GM20431 (cell line): ENCODE measurements around the gene MRNIP.

Experiments
- in situ Hi-C: fragments of 300-500 bp; cut with MseI, MboI; formaldehyde crosslinking; loops from one replicate; pipeline ENCODE4 v1.15.0; 2020; ENCODE audit warnings: low sequenced_read_pairs; ENCODE audit not compliant: unreplicated experiment

The MRNIP gene

GRCh38 chr5:179812135-179812825 is 46.3 kb downstream of the MRNIP start:
- in situ Hi-C loops: no loop called here

DNA sequence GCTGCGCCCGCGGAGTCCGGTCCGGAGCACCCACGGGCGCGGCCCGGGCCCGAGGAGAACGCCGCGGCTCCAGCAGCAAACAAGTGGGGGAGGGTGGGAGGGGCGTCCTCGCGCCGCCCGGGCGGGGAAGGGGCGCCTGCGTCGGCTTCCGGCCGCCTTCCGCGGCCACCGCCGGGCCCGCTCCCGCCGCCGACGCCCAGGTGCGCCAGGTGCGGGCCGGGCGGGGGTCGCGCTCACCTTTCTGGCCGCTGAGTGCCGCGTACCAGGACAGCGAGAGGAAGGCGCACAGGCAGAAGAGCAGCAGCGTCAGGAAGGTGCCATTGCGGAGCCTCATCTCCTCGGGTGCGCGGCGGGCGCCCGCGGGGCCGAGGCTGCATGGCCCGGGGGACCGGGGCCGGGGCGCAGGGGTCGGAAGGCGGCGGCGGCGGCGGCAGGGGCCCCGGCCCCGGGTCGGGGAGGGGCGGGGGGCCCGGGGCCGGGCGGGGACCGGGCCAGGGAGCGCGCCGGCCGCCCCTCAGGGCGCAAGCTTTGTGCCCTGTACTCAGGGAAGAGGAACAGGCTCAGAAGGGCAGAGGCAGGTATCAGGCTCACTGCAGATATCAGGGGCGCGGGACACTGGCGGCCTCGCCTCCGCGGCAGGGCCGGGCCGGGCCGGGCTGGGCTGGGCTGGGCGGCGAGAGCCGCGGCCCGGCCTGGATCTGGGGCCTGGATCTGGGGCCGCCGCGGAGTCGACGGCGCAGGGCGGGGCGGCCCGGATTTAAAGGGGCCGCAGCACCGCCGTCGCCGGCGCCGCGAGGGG is 52.2 kb downstream of the MRNIP start, which contains the start of gene MGAT4B:
MGAT4B (minus strand) TSS at position 617 of the 799 bp plus-strand sequence; CDS start at position 334, 283 bp downstream.
- in situ Hi-C loops: no loop called here

DNA sequence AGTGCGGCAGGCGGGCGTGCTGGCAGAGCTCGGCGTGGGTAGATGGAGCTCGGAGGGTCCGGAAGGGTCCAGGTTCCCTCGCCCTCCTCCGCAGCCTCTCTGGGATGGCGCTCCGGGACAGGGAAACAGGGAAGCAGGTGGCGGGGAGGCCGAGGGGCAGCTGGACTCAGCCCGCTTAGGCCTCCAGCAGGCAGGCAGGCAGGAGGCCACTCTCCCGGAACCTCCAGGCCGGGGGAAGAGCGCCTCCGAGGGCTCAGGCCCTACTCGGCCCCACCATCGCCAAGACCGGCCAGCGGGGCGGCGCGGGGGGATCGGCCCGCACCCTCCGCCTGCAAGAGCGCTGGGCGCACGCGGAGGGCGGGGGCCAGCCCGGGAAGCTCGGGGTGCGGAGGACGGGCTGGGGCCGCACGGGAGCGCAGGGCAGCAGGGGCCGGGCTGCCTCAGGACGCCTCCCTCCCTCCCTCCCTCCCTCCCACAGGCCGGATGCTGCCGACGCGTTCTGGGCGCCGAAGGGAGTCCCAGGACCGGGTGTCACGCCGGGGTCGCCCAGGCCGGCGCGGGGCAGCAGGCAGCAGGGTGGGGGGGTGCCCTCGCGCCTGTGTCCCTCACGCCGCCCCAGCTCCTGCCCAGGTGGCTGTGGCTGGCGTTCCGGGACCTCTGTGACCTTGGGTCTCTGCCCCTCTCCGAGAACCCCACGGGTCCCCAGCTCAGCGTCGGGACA is 52.9 kb downstream of the MRNIP start:
- in situ Hi-C loops: no loop called here

- in situ Hi-C loops: no loop called here
These were observed 53.5 kb downstream of the MRNIP start for GRCh38 chr5:179805070-179805528.

DNA sequence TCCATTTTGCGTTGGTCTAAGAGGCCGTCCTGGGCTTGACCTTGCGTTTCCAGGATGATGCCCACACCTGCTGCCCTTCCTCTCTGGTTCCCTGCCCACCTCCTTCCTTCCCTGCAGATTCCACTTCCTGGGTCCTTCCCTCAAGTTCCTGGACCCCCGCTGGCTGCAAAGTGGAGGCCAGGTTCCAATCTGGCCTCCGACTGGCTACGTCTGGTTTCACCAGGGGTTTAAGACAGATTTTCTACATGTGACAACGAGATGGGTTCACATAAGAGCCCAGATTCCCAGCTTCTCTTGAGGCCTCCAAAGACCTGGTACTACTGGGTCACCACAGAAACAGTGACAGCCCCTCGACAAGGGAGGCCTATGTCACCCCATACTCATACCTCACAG is 54.1 kb downstream of the MRNIP start:
- in situ Hi-C loops: no loop called here

DNA sequence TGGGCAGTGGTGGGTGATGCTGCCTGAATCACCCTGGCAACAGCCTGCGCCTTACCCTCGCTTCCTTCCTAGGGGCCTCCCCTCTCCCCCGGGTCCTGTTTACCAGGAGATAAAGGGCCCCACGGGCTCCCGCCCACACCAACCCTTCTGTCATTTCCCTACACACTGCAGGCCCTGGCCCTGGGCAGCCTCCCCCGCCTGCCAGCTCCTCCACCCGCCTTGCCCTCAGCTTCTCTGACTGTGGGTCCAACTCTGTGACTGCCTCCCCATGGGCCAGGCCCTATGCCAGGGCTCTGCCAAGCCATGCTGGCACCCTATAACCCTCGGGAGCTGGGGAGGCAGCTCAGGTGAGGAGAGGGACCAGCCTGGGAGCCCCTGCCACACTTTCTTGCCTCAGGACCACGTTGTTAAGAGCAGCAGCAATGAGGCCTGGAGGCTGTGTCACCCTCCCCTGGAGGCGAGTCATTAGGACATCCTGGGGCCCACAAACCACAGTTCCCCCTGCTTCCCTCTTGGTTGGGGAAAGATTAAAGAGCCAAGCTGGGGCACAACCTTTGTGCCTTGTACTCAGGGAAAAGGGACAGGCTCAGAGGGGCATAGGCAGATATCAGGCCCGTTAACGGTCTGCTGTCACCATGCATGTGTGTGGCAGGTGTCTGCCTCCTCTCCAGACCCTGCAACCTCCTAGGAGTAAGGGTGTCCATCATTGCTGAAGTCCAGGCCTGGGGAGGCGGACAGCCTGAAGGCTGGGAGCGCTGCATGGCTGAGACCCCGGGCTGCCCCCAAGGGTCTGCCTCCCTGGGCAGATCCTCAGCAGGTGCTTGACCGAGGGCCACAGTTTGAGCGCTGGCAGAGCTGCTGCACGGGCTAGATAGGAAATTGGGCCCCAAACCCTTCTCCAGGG is 54.7 kb downstream of the MRNIP start:
- in situ Hi-C loops: no loop called here

DNA sequence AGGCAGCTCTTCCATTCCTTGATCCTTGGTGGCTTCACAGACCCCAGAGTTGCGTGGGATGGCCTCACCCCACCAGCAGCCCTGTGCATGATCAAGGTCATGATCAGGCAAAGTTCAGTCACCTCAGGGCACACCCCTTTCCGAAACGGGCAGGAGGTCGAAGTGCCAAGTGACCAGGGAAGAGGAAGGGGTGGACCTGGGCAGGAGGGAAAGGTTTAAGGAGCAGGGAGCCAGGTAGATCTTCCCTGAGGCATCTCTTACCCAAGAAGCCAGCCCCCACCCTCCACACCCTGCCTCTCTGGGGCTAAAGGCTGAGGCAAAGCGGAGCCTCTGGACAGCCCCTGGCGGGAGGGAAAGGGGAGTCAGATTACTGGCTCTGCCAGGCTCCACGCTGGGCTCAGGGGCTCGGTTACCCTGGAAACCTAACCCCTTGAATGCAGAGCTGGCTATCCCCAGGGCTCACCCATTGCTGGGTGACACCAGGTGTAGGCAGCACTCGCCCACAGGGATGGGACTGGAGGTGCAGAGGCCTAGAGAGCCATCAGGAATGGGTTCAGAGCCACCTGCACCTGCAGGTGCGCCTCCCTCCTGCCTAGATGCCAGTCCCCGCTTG is 55.6 kb downstream of the MRNIP start:
- in situ Hi-C loops: no loop called here

DNA sequence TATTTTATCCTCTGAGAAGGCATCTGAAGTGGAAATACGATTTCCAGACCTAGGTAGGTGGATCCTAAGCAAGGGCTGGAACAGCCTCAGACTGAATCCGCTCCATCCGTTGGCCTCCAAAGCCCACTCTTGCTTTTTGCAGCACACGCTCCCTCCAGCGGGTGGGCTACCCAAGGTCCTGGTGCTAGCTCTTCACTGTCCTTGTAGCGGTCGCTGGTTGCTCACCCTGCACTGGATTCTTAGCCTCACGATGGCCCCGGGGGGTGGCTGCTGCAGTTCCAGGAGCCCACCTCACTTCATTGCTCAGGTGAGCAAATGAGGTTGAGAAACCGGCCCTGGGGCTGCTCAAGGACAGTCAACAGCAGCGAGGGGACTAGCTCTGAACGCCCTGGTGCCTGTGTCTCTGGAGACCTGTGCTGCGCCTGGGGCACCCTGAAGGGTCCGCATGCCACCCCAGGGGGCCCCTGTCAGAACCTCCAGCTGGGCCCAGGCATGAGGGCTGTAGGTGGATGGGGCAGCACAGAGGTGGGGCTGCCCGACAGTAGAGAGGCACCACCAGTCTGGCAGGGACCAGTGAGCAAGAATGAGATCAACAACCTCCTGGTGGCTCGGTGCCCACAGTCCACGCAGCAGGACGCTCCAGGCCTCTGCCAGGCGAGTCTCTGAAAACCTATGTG is 56.3 kb downstream of the MRNIP start:
- in situ Hi-C loops: no loop called here

DNA sequence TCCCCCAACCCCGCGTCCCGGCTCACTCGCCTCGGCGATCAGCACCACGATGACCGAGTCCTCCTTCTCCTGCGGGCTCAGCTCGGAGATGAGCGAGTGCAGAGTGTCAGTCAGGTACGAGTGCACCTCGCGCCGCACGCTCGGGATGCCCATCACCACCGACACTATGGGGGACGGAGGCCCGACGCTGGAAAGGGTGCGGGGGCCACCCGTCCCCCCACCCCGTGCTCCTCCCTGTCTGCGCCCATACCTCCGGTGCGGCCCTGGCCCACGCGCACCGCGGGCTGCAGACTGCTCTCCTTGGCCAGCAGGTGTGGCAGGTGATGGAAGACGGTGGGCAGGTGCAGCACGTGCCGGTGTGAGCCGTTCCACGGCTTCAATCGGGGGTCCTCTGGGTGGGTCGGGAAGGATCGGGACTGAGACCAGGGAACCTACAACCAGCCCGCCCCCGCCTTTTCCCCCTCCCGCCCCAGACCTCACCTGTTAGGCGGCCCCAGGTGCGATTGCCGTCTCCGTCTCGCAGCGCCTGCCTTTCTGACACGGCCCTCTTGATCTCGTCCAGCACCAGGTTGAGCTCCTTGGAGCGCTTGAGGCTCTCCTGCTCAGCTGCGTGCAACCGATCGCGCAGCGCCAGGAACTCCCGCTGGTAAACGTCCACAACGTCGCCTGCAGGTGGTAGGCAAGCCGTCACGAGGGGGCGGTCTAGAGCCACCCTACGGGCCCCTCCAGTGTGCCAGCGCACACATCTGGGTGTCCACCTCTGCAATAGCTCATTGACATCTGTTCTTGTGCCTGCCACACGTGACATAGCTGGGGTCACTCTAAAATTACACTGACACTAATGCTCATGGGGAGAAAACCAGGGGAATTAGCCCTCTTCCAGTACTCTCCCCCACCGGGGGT is 57.1 kb downstream of the MRNIP start:
- in situ Hi-C loops: no loop called here

DNA sequence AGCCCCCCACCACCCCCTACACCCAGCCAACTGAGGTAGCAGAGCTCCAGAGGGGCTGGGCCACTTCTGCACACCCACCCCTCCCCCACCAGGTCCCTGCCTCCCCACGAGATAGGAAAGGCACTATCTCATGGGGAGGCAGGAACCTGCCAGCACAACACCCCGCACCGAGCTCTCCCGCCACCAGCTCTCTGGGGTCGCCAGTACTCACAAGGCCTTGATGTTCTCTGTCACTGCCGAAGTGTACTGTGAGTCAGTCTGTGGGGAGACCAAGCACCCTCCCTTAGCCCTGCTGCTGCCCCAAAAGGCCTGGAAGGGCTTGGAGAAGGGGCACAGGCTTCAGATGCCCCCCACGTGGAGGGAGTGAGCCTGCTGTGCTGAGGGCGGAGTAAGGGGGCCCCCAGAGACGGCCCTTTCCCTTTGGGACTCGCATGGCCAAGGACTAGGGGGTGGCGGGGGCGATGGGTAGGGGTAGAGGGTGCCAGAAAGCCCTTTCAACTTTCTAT is 57.9 kb downstream of the MRNIP start:
- in situ Hi-C loops: no loop called here

DNA sequence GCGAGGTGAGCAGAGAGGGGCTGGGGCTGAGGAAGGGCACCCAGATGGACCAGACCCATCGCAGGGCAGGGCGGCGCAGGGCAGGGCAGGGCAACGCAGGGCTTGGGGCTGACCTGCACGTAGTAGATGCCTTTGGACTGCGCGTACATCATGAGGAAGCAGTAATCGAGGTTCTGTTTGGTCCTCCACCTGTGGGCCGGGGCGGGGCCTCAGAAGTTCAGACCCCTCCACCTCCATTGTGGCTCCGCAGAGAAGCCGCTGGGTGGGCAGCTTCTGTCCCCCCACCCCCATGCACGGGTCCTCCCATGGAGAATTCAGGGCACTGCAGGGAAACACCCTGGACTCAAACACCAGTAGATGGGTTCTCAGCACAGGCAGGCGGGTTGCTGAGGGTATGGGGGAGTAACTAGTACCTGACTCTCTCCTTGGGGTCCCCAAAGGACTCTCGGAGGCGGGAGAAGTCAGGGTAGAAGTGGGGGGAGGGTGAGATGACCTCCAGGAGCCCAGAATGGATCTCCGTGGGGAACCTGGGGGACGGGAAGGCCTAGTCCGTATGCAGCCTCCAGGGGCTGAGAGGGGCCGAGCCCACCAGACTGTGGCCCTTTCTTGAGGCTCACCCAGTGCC is 58.4 kb downstream of the MRNIP start:
- in situ Hi-C loops: no loop called here

DNA sequence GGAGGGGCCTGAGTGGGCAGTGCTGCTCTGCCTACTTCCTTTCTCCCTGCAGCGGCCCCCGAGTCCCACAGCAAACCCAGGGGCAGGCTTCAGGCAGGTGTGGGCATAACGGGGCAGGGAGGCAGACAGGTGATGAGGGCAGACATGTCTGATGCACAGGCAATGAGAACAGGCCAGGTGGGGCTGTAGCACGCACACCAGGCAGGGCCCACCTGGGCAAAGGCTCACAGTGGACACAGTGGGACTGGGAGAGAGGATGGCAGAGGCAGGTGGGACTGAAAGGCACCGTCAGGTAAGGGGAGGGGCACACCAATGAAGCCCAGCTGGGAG is 59.0 kb downstream of the MRNIP start:
- in situ Hi-C loops: no loop called here

- in situ Hi-C loops: no loop called here
These were observed 59.6 kb downstream of the MRNIP start for GRCh38 chr5:179798771-179799643.

- in situ Hi-C loops: no loop called here
These were observed 60.4 kb downstream of the MRNIP start for GRCh38 chr5:179798144-179798770.

- in situ Hi-C loops: no loop called here
These were observed 60.9 kb downstream of the MRNIP start for GRCh38 chr5:179797741-179798140.
